H1 (cell line): ENCODE data around the gene UBE2F. TPM values are rescaled to one million over a fixed set of nuclear protein-coding genes. Genes with fewer than 3 reads are reported as not detected.

ENCODE experiments used
- CTCF ChIA-PET: fragments of 300-600 bp; sonication (Branson Sonifier 250); formaldehyde crosslinking; loops from one replicate; lab custom pipeline; 2021; ENCODE audit not compliant: partially characterized antibody; lab: Charles Lee
- POLR2A ChIA-PET: fragments of 300-600 bp; sonication (Branson Sonifier 250); formaldehyde crosslinking; loops from one replicate; lab custom pipeline; 2021; ENCODE audit warnings: inconsistent platforms; ENCODE audit not compliant: partially characterized antibody; lab: Charles Lee
- DNase-seq, 2 experiments: peaks; one replicate each; pipeline versions ENCODE4 v3.0.0 to v3.0.0-alpha.2; 2010 to 2022; ENCODE audit warnings: low spot score in 2 of 2, low read depth in 1 of 2, mixed read lengths in 1 of 2
- FAIRE-seq: peaks from 2 replicates; lab custom pipeline; 2011; peaks lifted over from hg19 to GRCh38; lab: Jason Lieb, UNC
- H2AFZ ChIP-seq: 2 replicates; pipeline ENCODE4 v1.8.1; 2012; ENCODE audit warnings: low read length, inconsistent platforms
- H2AK5ac ChIP-seq: 2 replicates; pipeline ENCODE4 v1.6.1; 2013; ENCODE audit warnings: low read depth, low read length
- H2BK120ac ChIP-seq: replicated peaks from 2 replicates; pipeline ENCODE3; 2013; ENCODE audit warnings: low read depth, low read length, inconsistent platforms
- H2BK12ac ChIP-seq: 2 replicates; pipeline ENCODE4 v1.6.1; 2013; ENCODE audit warnings: low read depth, low read length
- H2BK15ac ChIP-seq: 2 replicates; pipeline ENCODE4 v1.6.1; 2013; ENCODE audit warnings: low read length
- H2BK20ac ChIP-seq: 2 replicates; pipeline ENCODE4 v1.6.1; 2013; ENCODE audit warnings: low read length
- H2BK5ac ChIP-seq: 2 replicates; pipeline ENCODE4 v1.6.1; 2013; ENCODE audit warnings: low read depth, low read length
- H3K14ac ChIP-seq: 2 replicates; pipeline ENCODE4 v1.6.1; 2013; ENCODE audit warnings: inconsistent platforms; ENCODE audit not compliant: insufficient read length
- H3K18ac ChIP-seq: 2 replicates; pipeline ENCODE4 v1.6.1; 2013; ENCODE audit warnings: low read length; ENCODE audit errors: extremely low read depth
- H3K23ac ChIP-seq: 2 replicates; pipeline ENCODE4 v1.6.1; 2013; ENCODE audit warnings: inconsistent platforms; ENCODE audit not compliant: insufficient read length
- H3K23me2 ChIP-seq: 2 replicates; pipeline ENCODE4 v1.6.1; 2013; ENCODE audit warnings: low read depth, low read length
- H3K27ac ChIP-seq: 2 replicates; pipeline ENCODE4 v1.6.1; 2011; ENCODE audit warnings: low read depth, low read length, inconsistent platforms
- H3K27me3 ChIP-seq, 4 experiments: replicated peaks in 1 of 4; 1 replicate in 1 of 4; 2 replicates in 3 of 4; pipeline versions ENCODE4 v1.6.1 to v1.8.1; 2011 to 2013; ENCODE audit warnings: low read length in 3 of 4, mild to moderate bottlenecking in 3 of 4, inconsistent platforms in 2 of 4, mixed read lengths in 2 of 4, moderate library complexity in 1 of 4; ENCODE audit not compliant: control insufficient read depth in 3 of 4, insufficient read depth in 3 of 4; ENCODE audit errors: extremely low read depth in 1 of 4
- H3K36me3 ChIP-seq, 4 experiments: 2 replicates each; pipeline versions ENCODE4 v1.6.1 to v1.8.1; 2011 to 2013; ENCODE audit warnings: mild to moderate bottlenecking in 4 of 4, low read length in 3 of 4, moderate library complexity in 2 of 4, control low read depth in 1 of 4, inconsistent platforms in 1 of 4; ENCODE audit not compliant: insufficient read depth in 4 of 4, control insufficient read depth in 2 of 4
- H3K4ac ChIP-seq: replicated peaks from 2 replicates; pipeline ENCODE3; 2013; ENCODE audit warnings: low read length, low read depth, mixed read lengths, inconsistent platforms; ENCODE audit not compliant: insufficient read length
- H3K4me1 ChIP-seq, 4 experiments: replicated peaks in 1 of 4; 1 replicate in 1 of 4; 2 replicates in 3 of 4; pipeline versions ENCODE4 v1.6.1 to v1.8.1; 2011 to 2013; ENCODE audit warnings: low read length in 3 of 4, inconsistent platforms in 2 of 4, mixed read lengths in 1 of 4; ENCODE audit not compliant: insufficient read depth in 4 of 4, control insufficient read depth in 3 of 4
- H3K4me2 ChIP-seq, 2 experiments: 2 replicates each; pipeline versions ENCODE4 v1.6.1 to v1.8.1; 2011 to 2013; ENCODE audit warnings: low read depth in 2 of 2, low read length in 2 of 2, control low read depth in 1 of 2, inconsistent platforms in 1 of 2, mild to moderate bottlenecking in 1 of 2; ENCODE audit not compliant: insufficient read depth in 1 of 2
- H3K4me3 ChIP-seq, 4 experiments: fragments of 200-600, 300-600 bp in 1 of 4; sonication (generic), shearing (Covaris generic), sonication (Bioruptor Twin) in 1 of 4; 2 replicates each; pipeline versions ENCODE4 v1.5.1 to v1.8.1; 2011 to 2016; ENCODE audit warnings: low read length in 4 of 4, low read depth in 3 of 4, control low read depth in 2 of 4, inconsistent platforms in 2 of 4, mild to moderate bottlenecking in 2 of 4, mixed read lengths in 1 of 4, moderate library complexity in 1 of 4; ENCODE audit not compliant: insufficient read depth in 2 of 4; ENCODE audit errors: extremely low read depth in 1 of 4
- H3K56ac ChIP-seq: replicated peaks from 2 replicates; pipeline ENCODE3; 2013; ENCODE audit warnings: low read depth, mild to moderate bottlenecking, mixed read lengths, low read length, inconsistent platforms; ENCODE audit not compliant: insufficient read length
- H3K79me1 ChIP-seq: 2 replicates; pipeline ENCODE4 v1.6.1; 2013; ENCODE audit warnings: low read depth, low read length, control low read depth
- H3K79me2 ChIP-seq, 2 experiments: 2 replicates each; pipeline versions ENCODE4 v1.6.1 to v1.8.1; 2012 to 2013; ENCODE audit warnings: low read length in 2 of 2, mild to moderate bottlenecking in 2 of 2, inconsistent platforms in 1 of 2; ENCODE audit not compliant: insufficient read depth in 2 of 2, control insufficient read depth in 1 of 2
- H3K9ac ChIP-seq, 4 experiments: replicated peaks in 1 of 4; 1 replicate in 1 of 4; 2 replicates in 3 of 4; pipeline versions ENCODE4 v1.6.1 to v1.8.1; 2011 to 2013; ENCODE audit warnings: low read depth in 3 of 4, low read length in 3 of 4, control low read depth in 2 of 4, mild to moderate bottlenecking in 2 of 4, moderate library complexity in 2 of 4, inconsistent platforms in 1 of 4; ENCODE audit errors: extremely low read depth in 1 of 4
- H3K9me3 ChIP-seq, 2 experiments: 2 replicates each; pipeline versions ENCODE4 v1.6.1 to v1.8.1; 2012 to 2013; ENCODE audit warnings: mild to moderate bottlenecking in 2 of 2, moderate library complexity in 2 of 2, control low read depth in 1 of 2, inconsistent platforms in 1 of 2, low read depth in 1 of 2, low read length in 1 of 2, mixed read lengths in 1 of 2; ENCODE audit not compliant: insufficient read depth in 2 of 2
- H4K20me1 ChIP-seq, 2 experiments: replicated peaks in 1 of 2; 2 replicates each; pipeline versions ENCODE3 to v1.8.1; 2011 to 2013; ENCODE audit warnings: inconsistent platforms in 2 of 2, low read length in 2 of 2, mild to moderate bottlenecking in 1 of 2; ENCODE audit not compliant: insufficient read depth in 2 of 2, control insufficient read depth in 1 of 2
- H4K5ac ChIP-seq: 2 replicates; pipeline ENCODE4 v1.6.1; 2013; ENCODE audit warnings: low read length, low read depth, mixed read lengths, inconsistent platforms; ENCODE audit not compliant: insufficient read length
- H4K8ac ChIP-seq: 2 replicates; pipeline ENCODE4 v1.8.0; 2013; ENCODE audit warnings: mild to moderate bottlenecking, moderate library complexity, low read length, inconsistent platforms; ENCODE audit not compliant: insufficient read depth; ENCODE audit errors: extremely low read depth
- H4K91ac ChIP-seq: replicated peaks from 2 replicates; pipeline ENCODE3; 2013; ENCODE audit warnings: low read length, mixed read lengths, inconsistent platforms; ENCODE audit not compliant: insufficient read length
- BRCA1 ChIP-seq: IDR thresholded peaks from 2 replicates; pipeline ENCODE4 v1.6.1; 2012; ENCODE audit warnings: low read depth, low read length, improper control_type of control experiment
- CEBPB ChIP-seq: IDR thresholded peaks from 2 replicates; pipeline ENCODE4 v1.6.1; 2012; ENCODE audit warnings: low read depth, low read length
- CREB1 ChIP-seq: IDR thresholded peaks from 2 replicates; pipeline ENCODE4 v1.6.1; 2012; ENCODE audit warnings: inconsistent platforms
- EP300 ChIP-seq, 2 experiments: IDR thresholded peaks; 1 replicate in 1 of 2; 2 replicates in 1 of 2; pipeline ENCODE4 v1.6.1; 2011 to 2012; ENCODE audit warnings: low read depth in 2 of 2, low read length in 2 of 2, mild to moderate bottlenecking in 2 of 2, borderline replicate concordance in 1 of 2, inconsistent platforms in 1 of 2, moderate library complexity in 1 of 2
- EZH2 ChIP-seq: fragments of 200-600 bp; sonication (generic); IDR thresholded peaks from 2 replicates; pipeline ENCODE4 v1.7.1; 2012; ENCODE audit warnings: low read depth, mild to moderate bottlenecking, moderate library complexity, low read length, inconsistent platforms; ENCODE audit not compliant: severe bottlenecking
- JUN ChIP-seq: IDR thresholded peaks from 2 replicates; pipeline ENCODE4 v1.6.1; 2011; ENCODE audit warnings: low read depth, mild to moderate bottlenecking, improper control_type of control experiment, low read length
- JUND ChIP-seq: IDR thresholded peaks from 2 replicates; pipeline ENCODE4 v1.6.1; 2011; ENCODE audit warnings: mild to moderate bottlenecking, improper control_type of control experiment, low read length
- KDM4A ChIP-seq: IDR thresholded peaks from one replicate; pipeline ENCODE4 v1.7.1; 2012; ENCODE audit warnings: low read depth, mild to moderate bottlenecking, moderate library complexity, low read length, inconsistent platforms; ENCODE audit not compliant: severe bottlenecking
- MAFK ChIP-seq: IDR thresholded peaks from 2 replicates; pipeline ENCODE4 v1.6.1; 2012; ENCODE audit warnings: low read depth, mild to moderate bottlenecking, improper control_type of control experiment, low read length
- MAX ChIP-seq: IDR thresholded peaks from 2 replicates; pipeline ENCODE4 v1.6.1; 2012; ENCODE audit warnings: inconsistent platforms
- NRF1 ChIP-seq: IDR thresholded peaks from 2 replicates; pipeline ENCODE4 v1.6.1; 2011; ENCODE audit warnings: mild to moderate bottlenecking, low read depth, low read length, improper control_type of control experiment
- PHF8 ChIP-seq: fragments of 200-600 bp; sonication (generic); conservative IDR thresholded peaks from 2 replicates; pipeline ENCODE4 v1.7.1; 2012; ENCODE audit warnings: low read depth, mild to moderate bottlenecking, inconsistent platforms, low read length, moderate library complexity
- POLR2AphosphoS5 ChIP-seq: IDR thresholded peaks from 2 replicates; pipeline ENCODE4 v1.6.1; 2011; ENCODE audit warnings: low read depth, low read length
- RFX5 ChIP-seq: IDR thresholded peaks from 2 replicates; pipeline ENCODE4 v1.6.1; 2011; ENCODE audit warnings: low read depth, low read length, improper control_type of control experiment, borderline replicate concordance
- SIX5 ChIP-seq: IDR thresholded peaks from 2 replicates; pipeline ENCODE4 v1.6.1; 2011; ENCODE audit warnings: mild to moderate bottlenecking, low read depth, low read length
- TBP ChIP-seq: IDR thresholded peaks from 2 replicates; pipeline ENCODE4 v1.6.1; 2011; ENCODE audit warnings: low read depth, low read length, improper control_type of control experiment
- WGBS, 2 experiments: shearing (Covaris generic) in 1 of 2; methylation state at CpG; one replicate each; pipeline versions ENCODE4 v1.1.6 to v1.1.7; 2013 to 2015; ENCODE audit warnings: low lambda C conversion rate in 2 of 2, mixed read lengths in 2 of 2, inconsistent platforms in 1 of 2, low coverage in 1 of 2, missing lambda C conversion rate in 1 of 2; ENCODE audit not compliant: insufficient replicate concordance in 2 of 2, insufficient coverage in 1 of 2, insufficient read length in 1 of 2; ENCODE audit errors: extremely low coverage in 1 of 2, missing lambda C conversion rate in 1 of 2; 5-methylcytosine and 5-hydroxymethylcytosine counted together
- polyA plus RNA-seq, 7 experiments: library from polyadenylated mRNA; depleted of rRNA in 3 of 7; stranded (reverse) in 5 of 7; unstranded in 2 of 7; fragments of >200 nt in 5 of 7; fragments of 200-250 nt in 2 of 7; gene quantifications; 1 replicate in 5 of 7; 2 replicates in 1 of 7; 4 replicates in 1 of 7; pipeline versions ENCODE4 v1.2.1 to v1.2.3, GENCODE V29; 2011 to 2013; ENCODE audit warnings: missing spikeins in 2 of 7, mixed read lengths in 2 of 7
- total RNA-seq: library from RNA; stranded (reverse); fragmentation: NEBNext Ultra II Directional; extraction: Animal tissue kit (Norgen Biotek cat#: 25700); gene quantifications from 2 replicates; pipeline ENCODE4 v1.2.1, GENCODE V29; 2021

UBE2F gene
- total and polyA plus RNA-seq, 2 of the 8 experiments (the other 6 are each of a cell fraction or from before 2014, with no cell fraction given): 43.3 to 59.8 TPM

- Histone ChIP-seq H3K4me1 (no peaks in the 10 kb centered on the region), H3K14ac (no peak overlapping the region), H2BK20ac (no peak overlapping the region), H3K23me2 (no peaks in the 10 kb centered on the region), H3K56ac (no peak overlapping the region), H3K27me3 (no peaks in the 10 kb centered on the region), H3K9ac (no peak overlapping the region), H3K4ac (no peak overlapping the region), H3K4me2 (no peak overlapping the region), H3K9me3 (no peaks in the 10 kb centered on the region), H2BK12ac (no peak overlapping the region), H3K27ac (no peak overlapping the region), H2AK5ac (no peak overlapping the region), H4K8ac (no peak overlapping the region), H2BK5ac (no peak overlapping the region), H2BK15ac (no peak overlapping the region), H2AFZ (no peak overlapping the region), H3K79me2 (no peaks in the 10 kb centered on the region), H3K18ac (no peak overlapping the region), H3K79me1 (peaks cover 4% of the 10 kb centered on the region; the same call in 1 of the 2 replicates), H3K36me3 (peaks cover 0 to 15% (median 3%) of the 10 kb centered on the region in 4 experiments; a peak in 5 of 8 replicates), H2BK120ac (no peak overlapping the region), H4K5ac (no peak overlapping the region), H4K91ac (no peak overlapping the region), H3K4me3 (no peak overlapping the region), H3K23ac (no peak overlapping the region), H4K20me1 (no peaks in the 10 kb centered on the region)
- POLR2A ChIA-PET: interaction anchor here (1.0 kb wide), 1 partner anchor 21 kb away, joined by 3 read pairs; the partner anchor contains the start of gene SCLY
- no peak for DNase-seq
- CTCF ChIA-PET: no interaction called here
- 88% methylated on average over 11 of the region's 11 CpGs; no CpG with 5 or more reads in 1 of the 2 experiments for WGBS, 2 experiments
- TF ChIP-seq TBP: no peak
- no peak for TF ChIP-seq POLR2AphosphoS5
- no peak for TF ChIP-seq EZH2
- TF ChIP-seq CEBPB: no peak
- TF ChIP-seq RFX5: no peak
- TF ChIP-seq KDM4A: no peak
- no peak for TF ChIP-seq NRF1
- TF ChIP-seq JUND: no peak
- no peak for TF ChIP-seq MAFK
- no peak for TF ChIP-seq CREB1
- no peak for TF ChIP-seq EP300 (IDR thresholded peaks at IDR 0.05; ENCODE audit: borderline replicate concordance in 1 of 2, low read depth in 2 of 2, low read length in 2 of 2)
- no peak for TF ChIP-seq JUN
- no peak for TF ChIP-seq BRCA1
- no peak for TF ChIP-seq SIX5
- TF ChIP-seq MAX: no peak
- TF ChIP-seq PHF8: no peak
- no peak for FAIRE-seq
Observed at GRCh38 chr2:238039985-238040384, 73.2 kb downstream of the UBE2F start.
